Endothelial cell of umbilical vein (primary cell): ENCODE measurements around the gene MAT2B. TPM values are rescaled to one million over a fixed set of nuclear protein-coding genes. Genes with fewer than 3 reads are reported as not detected.

ENCODE experiments used
- BruUV-seq: library from RNA; stranded (reverse); fragments of 400-500 nt; replicated peaks from 2 replicates; lab custom pipeline; 2021; lab: Mats Ljungman, UMichigan
- CTCF ChIA-PET: fragments of 300-600, 350-600 bp; sonication (Branson Sonifier 250); formaldehyde crosslinking; loops from one replicate; lab custom pipeline; 2021; ENCODE audit warnings: antibody characterized with exemption, inconsistent platforms; lab: Charles Lee
- POLR2A ChIA-PET: fragments of 300-600, 350-600 bp; sonication (Branson Sonifier 250); formaldehyde crosslinking; loops from one replicate; lab custom pipeline; 2021; ENCODE audit warnings: antibody characterized with exemption, inconsistent platforms; lab: Charles Lee
- DNase-seq: peaks from one replicate; pipeline ENCODE4 v3.0.0-alpha.2; 2011; ENCODE audit warnings: low read depth, low spot score
- FAIRE-seq: peaks from 2 replicates; lab custom pipeline; 2011; peaks lifted over from hg19 to GRCh38; lab: Jason Lieb, UNC
- H2AFZ ChIP-seq: 2 replicates; pipeline ENCODE4 v1.6.0; 2012; ENCODE audit warnings: low read depth, low read length, control low read depth, inconsistent platforms
- H3K27ac ChIP-seq: 2 replicates; pipeline ENCODE4 v1.5.1; 2011; ENCODE audit warnings: low read depth, mild to moderate bottlenecking, control low read depth, low read length, moderate library complexity; ENCODE audit not compliant: insufficient read depth
- H3K27me3 ChIP-seq, 2 experiments: 2 replicates each; pipeline versions ENCODE4 v1.6.0 to v1.6.1; 2011; ENCODE audit warnings: low read length in 2 of 2, mixed read lengths in 1 of 2; ENCODE audit not compliant: control insufficient read depth in 2 of 2, insufficient read depth in 2 of 2
- H3K36me3 ChIP-seq, 2 experiments: 2 replicates in 1 of 2; 3 replicates in 1 of 2; pipeline ENCODE4 v1.5.1; 2011; ENCODE audit warnings: low read length in 2 of 2, mild to moderate bottlenecking in 1 of 2, moderate library complexity in 1 of 2; ENCODE audit not compliant: control insufficient read depth in 2 of 2, insufficient read depth in 2 of 2; ENCODE audit errors: extremely low read depth in 1 of 2
- H3K4me1 ChIP-seq: 3 replicates; pipeline ENCODE4 v1.5.1; 2011; ENCODE audit warnings: mild to moderate bottlenecking, low read length; ENCODE audit not compliant: control insufficient read depth, insufficient read depth; ENCODE audit errors: extremely low read depth
- H3K4me2 ChIP-seq: 2 replicates; pipeline ENCODE4 v1.6.1; 2011; ENCODE audit warnings: low read length, control low read depth, mixed read lengths; ENCODE audit not compliant: insufficient read depth
- H3K4me3 ChIP-seq, 3 experiments: fragments of 200-600 bp in 1 of 3; sonication (generic), shearing (Covaris generic) in 1 of 3; replicated peaks in 1 of 3; 2 replicates each; pipeline ENCODE4 v1.5.1; 2011 to 2016; ENCODE audit warnings: control low read depth in 3 of 3, low read length in 3 of 3, mild to moderate bottlenecking in 2 of 3, inconsistent platforms in 1 of 3, low read depth in 1 of 3, moderate library complexity in 1 of 3; ENCODE audit not compliant: insufficient read depth in 1 of 3
- H3K79me2 ChIP-seq: 2 replicates; pipeline ENCODE4 v1.6.0; 2012; ENCODE audit warnings: low read length, inconsistent platforms; ENCODE audit not compliant: control insufficient read depth, insufficient read depth
- H3K9ac ChIP-seq: replicated peaks from 2 replicates; pipeline ENCODE3; 2011; ENCODE audit warnings: low read length, control low read depth; ENCODE audit not compliant: insufficient read depth; ENCODE audit errors: extremely low read depth
- H3K9me1 ChIP-seq: replicated peaks from 3 replicates; pipeline ENCODE4 v1.6.0; 2011; ENCODE audit warnings: mild to moderate bottlenecking, low read length; ENCODE audit not compliant: control insufficient read depth, insufficient read depth; ENCODE audit errors: extremely low read depth
- H3K9me3 ChIP-seq: replicated peaks from 2 replicates; pipeline ENCODE4 v1.5.1; 2012; ENCODE audit warnings: low read length, inconsistent platforms; ENCODE audit not compliant: control insufficient read depth, insufficient read depth
- H4K20me1 ChIP-seq: replicated peaks from 2 replicates; pipeline ENCODE3; 2011; ENCODE audit warnings: mild to moderate bottlenecking, low read length; ENCODE audit not compliant: control insufficient read depth, insufficient read depth; ENCODE audit errors: extremely low read depth
- CTCF ChIP-seq, 2 donors: IDR thresholded peaks; 1 replicate in 1 of 2; 2 replicates in 1 of 2; pipeline ENCODE4 v1.5.1; 2011; ENCODE audit warnings: low read length in 2 of 2, mild to moderate bottlenecking in 2 of 2, moderate library complexity in 2 of 2, control low read depth in 1 of 2, inconsistent platforms in 1 of 2, low read depth in 1 of 2; ENCODE audit not compliant: insufficient read depth in 1 of 2; ENCODE audit errors: extremely low read depth in 1 of 2
- EZH2 ChIP-seq: IDR thresholded peaks from 2 replicates; pipeline ENCODE4 v1.6.1; 2012; ENCODE audit warnings: borderline replicate concordance, low read depth, mild to moderate bottlenecking, moderate library complexity, low read length, inconsistent platforms; ENCODE audit not compliant: severe bottlenecking
- FOS ChIP-seq: IDR thresholded peaks from 2 replicates; pipeline ENCODE4 v1.6.1; 2011; ENCODE audit warnings: mild to moderate bottlenecking, low read length, moderate library complexity, borderline replicate concordance; ENCODE audit not compliant: insufficient read depth
- GATA2 ChIP-seq: IDR thresholded peaks from 2 replicates; pipeline ENCODE4 v1.7.0; 2011; ENCODE audit warnings: low read depth, mild to moderate bottlenecking, moderate library complexity, mixed read lengths, low read length; ENCODE audit not compliant: insufficient read length, insufficient read depth
- JUN ChIP-seq: IDR thresholded peaks from 2 replicates; pipeline ENCODE4 v1.6.1; 2011; ENCODE audit warnings: borderline replicate concordance, low read depth; ENCODE audit not compliant: insufficient read length, insufficient read depth
- MAX ChIP-seq: IDR thresholded peaks from 2 replicates; pipeline ENCODE4 v1.6.1; 2011; ENCODE audit not compliant: insufficient read depth, insufficient read length
- MYC ChIP-seq: IDR thresholded peaks from one replicate; pipeline ENCODE4 v1.6.1; 2011; ENCODE audit warnings: mild to moderate bottlenecking, low read depth, low read length
- POLR2A ChIP-seq: IDR thresholded peaks from 2 replicates; pipeline ENCODE4 v1.6.1; 2012; ENCODE audit warnings: low read depth, mild to moderate bottlenecking, control low read depth, low read length
- POLR2AphosphoS5 ChIP-seq: IDR thresholded peaks from 2 replicates; pipeline ENCODE4 v1.6.1; 2012; ENCODE audit warnings: low read depth, mild to moderate bottlenecking, control low read depth, low read length, moderate library complexity; ENCODE audit not compliant: insufficient read depth
- dilution Hi-C: fragments of 300-500 bp; cut with MboI; formaldehyde crosslinking; loops from one replicate; pipeline ENCODE4 v1.15.0; 2019; ENCODE audit warnings: low sequenced_read_pairs; ENCODE audit not compliant: extremely low pct_ligation_motif_present
- intact Hi-C: fragments of 100-400 bp; cut with micrococcal nuclease; formaldehyde crosslinking; loops from one replicate; pipeline ENCODE4 v1.10.0; 2022
- polyA plus RNA-seq, 4 experiments: library from polyadenylated mRNA; depleted of rRNA in 3 of 4; stranded (reverse) in 3 of 4; unstranded in 1 of 4; fragments of >200 nt; gene quantifications; 2 replicates each; pipeline versions ENCODE4 v1.2.1 to v1.2.3, GENCODE V29; 2011 to 2012; ENCODE audit warnings: missing spikeins in 1 of 4
- total RNA-seq: library from RNA; stranded (reverse); gene quantifications from 2 replicates; pipeline ENCODE4 v1.2.3, GENCODE V29; 2021

MAT2B gene
- total and polyA plus RNA-seq, 2 donors (not counting 3 experiments of a cell fraction or from before 2014, with no cell fraction given): 41.5 to 101 TPM

- Histone ChIP-seq H3K27ac (peak overlapping the region; percentile 19), H2AFZ (no peak overlapping the region), H3K9me3 (no peaks in the 10 kb centered on the region), H3K9ac (no peak overlapping the region), H3K4me2 (peak overlapping the region; percentile 2), H3K4me3 (no peak overlapping the region), H3K27me3 (no peaks in the 10 kb centered on the region), H3K9me1 (no peaks in the 10 kb centered on the region), H4K20me1 (no peaks in the 10 kb centered on the region), H3K79me2 (no peaks in the 10 kb centered on the region), H3K36me3 (peaks cover 0 to 10% of the 10 kb centered on the region in 2 experiments), H3K4me1 (peaks cover 13% of the 10 kb centered on the region)
- dilution Hi-C loops: no loop called here
- CTCF ChIA-PET: interaction anchor here (1.1 to 2.1 kb wide), 5 partner anchors 10 to 27 kb away, joined by 3 to 4 read pairs (median 3); partner anchors contain the start of gene MAT2B
- peak; percentile 60 for DNase-seq
- POLR2A ChIA-PET: no interaction called here
- no peak for FAIRE-seq
- no peak for TF ChIP-seq MYC
- no peak for TF ChIP-seq POLR2AphosphoS5
- TF ChIP-seq POLR2A: no peak
- peak; percentile 68 for TF ChIP-seq FOS
- TF ChIP-seq EZH2: no peak
- no peak for TF ChIP-seq CTCF (IDR thresholded peaks at IDR 0.05; ENCODE audit: extremely low read depth in 1 of 2, insufficient read depth in 1 of 2, low read depth in 1 of 2, low read length in 2 of 2)
- no peak for TF ChIP-seq GATA2
- peak; percentile 31 for TF ChIP-seq JUN
- no peak for TF ChIP-seq MAX
- intact Hi-C loops: loop anchor here (10.0 kb wide), 1 partner anchor 1026 kb away; no protein-coding TSS in a partner anchor
- no TSS peak for BruUV-seq
These were observed 27.1 kb upstream of the MAT2B start for GRCh38 chr5:163478126-163478981.
